Esophagus squamous epithelium (tissue), 4 donors: ENCODE results near the gene GPR158.

Experiments
- CTCF ChIP-seq, 6 experiments: fragments of 450-650 bp in 4 of 6; fragments of 200-600 bp in 2 of 6; sonication (generic) in 2 of 6; IDR thresholded peaks; one replicate each; pipeline ENCODE4 v1.5.1; 2016 to 2019; ENCODE audit warnings: antibody characterized with exemption in 6 of 6, mild to moderate bottlenecking in 4 of 6, moderate library complexity in 4 of 6
- POLR2A ChIP-seq, 4 donors: fragments of 450-650 bp; IDR thresholded peaks; one replicate each; pipeline ENCODE4 v1.6.1; 2017; ENCODE audit warnings: antibody characterized with exemption in 4 of 4, mild to moderate bottlenecking in 4 of 4, moderate library complexity in 3 of 4

- no peak for TF ChIP-seq POLR2A (IDR thresholded peaks at IDR 0.05)
- TF ChIP-seq CTCF (IDR thresholded peaks at IDR 0.05) = no peak
Observed at GRCh38 chr10:25178411-25178810, 3.6 kb downstream of the GPR158 start.
